HCT116 (cell line): ENCODE data around the gene CIRBP. TPM values are rescaled to one million over a fixed set of nuclear protein-coding genes. Genes with fewer than 3 reads are reported as not detected.
A peak's percentile ranks its signal among the peaks of the same experiment; 100 is the strongest.
"Not testable (repeated sequence)": the region's sequence is repeated elsewhere in the genome, so short reads cannot be mapped to it uniquely, and the experiment has no call there.

Source experiments
- ATAC-seq: fragments of 200-7000 bp; cut with Tn5 transposase; 2 replicates; pipeline ENCODE4 v1.9.1; 2020; ENCODE audit warnings: mild to moderate bottlenecking, moderate library complexity
- BruUV-seq: library from RNA; stranded (reverse); fragments of 400-500 nt; replicated peaks from 2 replicates; lab custom pipeline; 2021; lab: Mats Ljungman, UMichigan
- CTCF ChIA-PET: fragments of 300-600 bp; sonication (Branson Sonifier 250); formaldehyde crosslinking; loops from one replicate; lab custom pipeline; 2021; ENCODE audit warnings: antibody characterized with exemption; lab: Charles Lee
- POLR2A ChIA-PET: fragments of 300-600, 350-600 bp; sonication (Branson Sonifier 250); formaldehyde crosslinking; loops from one replicate; lab custom pipeline; 2021; ENCODE audit warnings: antibody characterized with exemption; lab: Charles Lee
- RAD21 ChIA-PET, 2 experiments: fragments of 300-600 bp; sonication (Branson Sonifier 250); formaldehyde crosslinking; loops; one replicate each; lab custom pipeline; 2023; ENCODE audit warnings: low total read pairs in 2 of 2; ENCODE audit not compliant: uncharacterized antibody in 2 of 2, unreplicated experiment in 2 of 2, low non-redundant PET in 1 of 2; lab: Charles Lee
- DNase-seq: peaks from one replicate; pipeline ENCODE4 v3.0.0-alpha.2; 2010; ENCODE audit warnings: low read depth, low spot score
- H2AFZ ChIP-seq: fragments of 200-600 bp; shearing (Covaris generic), sonication (generic); 2 replicates; pipeline ENCODE4 v1.6.1; 2017; ENCODE audit warnings: low read depth, mixed run types, mixed read lengths, antibody characterized with exemption, low read length; ENCODE audit not compliant: poor library complexity, severe bottlenecking
- H3K27ac ChIP-seq: 2 replicates; pipeline ENCODE4 v1.5.1; 2012; ENCODE audit warnings: low read depth, low read length
- H3K27me3 ChIP-seq: fragments of 200-600 bp; sonication (generic); 2 replicates; pipeline ENCODE4 v1.6.1; 2016; ENCODE audit warnings: mixed run types, low read length, mixed read lengths; ENCODE audit not compliant: insufficient read depth
- H3K36me3 ChIP-seq, 2 experiments: fragments of 200-500 bp in 1 of 2; fragments of 200-600 bp in 1 of 2; sonication (Bioruptor generic) in 1 of 2; sonication (generic) in 1 of 2; 2 replicates each; pipeline versions ENCODE4 v1.5.1 to v1.6.1; 2014 to 2016; ENCODE audit warnings: low read length in 2 of 2, inconsistent platforms in 1 of 2, mixed read lengths in 1 of 2, mixed run types in 1 of 2; ENCODE audit not compliant: insufficient read depth in 2 of 2, control insufficient read depth in 1 of 2
- H3K4me1 ChIP-seq, 2 experiments: fragments of 200-600 bp in 1 of 2; sonication (generic) in 1 of 2; 2 replicates each; pipeline versions ENCODE4 v1.5.1 to v1.6.1; 2012 to 2017; ENCODE audit warnings: low read length in 2 of 2, inconsistent platforms in 1 of 2, mild to moderate bottlenecking in 1 of 2, mixed read lengths in 1 of 2, mixed run types in 1 of 2, moderate library complexity in 1 of 2; ENCODE audit not compliant: insufficient read depth in 2 of 2, control insufficient read depth in 1 of 2
- H3K4me2 ChIP-seq: fragments of 200-600 bp; sonication (generic); 2 replicates; pipeline ENCODE4 v1.6.1; 2017; ENCODE audit warnings: mixed run types, low read length, mixed read lengths
- H3K4me3 ChIP-seq, 2 experiments: fragments of 200-600 bp in 1 of 2; sonication (generic) in 1 of 2; replicated peaks in 1 of 2; 2 replicates each; pipeline ENCODE4 v1.5.1; 2011 to 2016; ENCODE audit warnings: low read length in 2 of 2, control low read depth in 1 of 2, low read depth in 1 of 2, mild to moderate bottlenecking in 1 of 2, mixed read lengths in 1 of 2, mixed run types in 1 of 2
- H3K79me2 ChIP-seq: fragments of 200-600 bp; sonication (generic); 2 replicates; pipeline ENCODE4 v1.6.1; 2017; ENCODE audit warnings: mild to moderate bottlenecking, mixed run types, low read length, moderate library complexity, mixed read lengths; ENCODE audit not compliant: insufficient read depth
- H3K9ac ChIP-seq: fragments of 200-600 bp; sonication (generic); 2 replicates; pipeline ENCODE4 v1.6.1; 2016; ENCODE audit warnings: low read length, mixed read lengths
- H3K9me2 ChIP-seq: fragments of 200-600 bp; sonication (generic), shearing (Covaris generic); 2 replicates; pipeline ENCODE4 v1.6.1; 2017; ENCODE audit warnings: mixed run types, mild to moderate bottlenecking, moderate library complexity; ENCODE audit not compliant: insufficient read depth
- H3K9me3 ChIP-seq, 2 experiments: fragments of 200-500 bp in 1 of 2; fragments of 200-600 bp in 1 of 2; sonication (Bioruptor generic) in 1 of 2; sonication (generic) in 1 of 2; 2 replicates each; pipeline ENCODE4 v1.6.1; 2014 to 2017; ENCODE audit warnings: low read length in 2 of 2, mixed read lengths in 2 of 2, inconsistent platforms in 1 of 2, low read depth in 1 of 2, mild to moderate bottlenecking in 1 of 2, mixed run types in 1 of 2, moderate library complexity in 1 of 2; ENCODE audit not compliant: control insufficient read depth in 1 of 2, insufficient read depth in 1 of 2
- H4K20me1 ChIP-seq: fragments of 200-600 bp; sonication (generic), shearing (Covaris generic); 2 replicates; pipeline ENCODE4 v1.6.1; 2017; ENCODE audit warnings: mixed run types, mild to moderate bottlenecking, moderate library complexity; ENCODE audit not compliant: insufficient read depth
- ATF3 ChIP-seq: IDR thresholded peaks from 2 replicates; pipeline ENCODE4 v1.6.1; 2012
- CBX3 ChIP-seq: IDR thresholded peaks from 2 replicates; pipeline ENCODE4 v1.6.1; 2012; ENCODE audit warnings: low read depth
- CTCF ChIP-seq, 3 experiments: fragments of 200-600 bp in 1 of 3; sonication (generic) in 1 of 3; IDR thresholded peaks in 2 of 3; conservative IDR thresholded peaks in 1 of 3; 2 replicates each; pipeline ENCODE4 v1.5.1; 2012 to 2017; ENCODE audit warnings: low read depth in 2 of 3, low read length in 2 of 3, antibody characterized with exemption in 1 of 3, borderline replicate concordance in 1 of 3, control low read depth in 1 of 3, mild to moderate bottlenecking in 1 of 3, mixed read lengths in 1 of 3, mixed run types in 1 of 3, moderate library complexity in 1 of 3; ENCODE audit not compliant: insufficient read depth in 1 of 3
- EGR1 ChIP-seq: IDR thresholded peaks from 2 replicates; pipeline ENCODE4 v1.6.1; 2012; ENCODE audit warnings: low read depth
- EZH2 ChIP-seq: fragments of 200-600 bp; sonication (generic); IDR thresholded peaks from 2 replicates; pipeline ENCODE4 v1.6.1; 2017; ENCODE audit warnings: antibody characterized with exemption, mixed run types
- EZH2phosphoT487 ChIP-seq: fragments of 200-600 bp; IDR thresholded peaks from 2 replicates; pipeline ENCODE4 v1.6.1; 2018; ENCODE audit warnings: antibody characterized with exemption, borderline replicate concordance
- FOSL1 ChIP-seq: IDR thresholded peaks from 2 replicates; pipeline ENCODE4 v1.6.1; 2012; ENCODE audit warnings: low read depth
- JUND ChIP-seq: IDR thresholded peaks from 2 replicates; pipeline ENCODE4 v1.6.1; 2012
- POLR2AphosphoS5 ChIP-seq: IDR thresholded peaks from 2 replicates; pipeline ENCODE4 v1.6.1; 2011; ENCODE audit warnings: mild to moderate bottlenecking, low read depth, low read length, moderate library complexity
- SP1 ChIP-seq: IDR thresholded peaks from 2 replicates; pipeline ENCODE4 v1.6.1; 2012; ENCODE audit warnings: low read depth
- intact Hi-C: fragments of 100-400 bp; cut with micrococcal nuclease; formaldehyde crosslinking; loops from 2 replicates; pipeline ENCODE4 v1.10.0; 2022
- total RNA-seq: library from RNA; stranded (reverse); gene quantifications from one replicate; pipeline ENCODE4 v1.2.1, GENCODE V29; 2021; ENCODE audit not compliant: unreplicated experiment

Gene CIRBP
- total RNA-seq, 1 experiment from 2014 or later, result 276 TPM

- TF ChIP-seq CTCF (IDR thresholded peaks at IDR 0.05 in 2 of 3, conservative IDR thresholded peaks at IDR 0.05 in 1 of 3; ENCODE audit: borderline replicate concordance in 1 of 3, insufficient read depth in 1 of 3, low read depth in 2 of 3, low read length in 2 of 3) (no peak), JUND (no peak), ATF3 (no peak), EZH2 (no peak), EGR1 (no peak), SP1 (no peak), FOSL1 (no peak), EZH2phosphoT487 (no peak), CBX3 (no peak)
These were observed 23.5 kb upstream of the CIRBP start (continued) for GRCh38 chr19:1245494-1246264.

GRCh38 chr19:1246265-1247087, 22.7 kb upstream of the CIRBP start:
- H3K27ac ChIP-seq, result peak overlapping the region; percentile 100
- peak in 1 of 3 experiments; percentile 31; a peak in 1 of 6 replicates for TF ChIP-seq CTCF (IDR thresholded peaks at IDR 0.05 in 2 of 3, conservative IDR thresholded peaks at IDR 0.05 in 1 of 3; ENCODE audit: borderline replicate concordance in 1 of 3, insufficient read depth in 1 of 3, low read depth in 2 of 3, low read length in 2 of 3)
- TF ChIP-seq POLR2AphosphoS5, result peak; percentile 44; the same call in 1 of the 2 replicates
- CTCF ChIA-PET, result interaction anchor here (0.7 to 5.2 kb wide), 3 partner anchors 15 to 180 kb away, joined by 3 to 325 read pairs (median 4); partner anchors contain the start of genes ARHGAP45 and CIRBP

More at GRCh38 chr19:1246265-1247087, 22.7 kb upstream of the CIRBP start:
- H3K9me3 ChIP-seq, H2AFZ ChIP-seq, H3K9me2 ChIP-seq, BruUV-seq, H3K27me3 ChIP-seq, H3K4me3 ChIP-seq, DNase-seq, ATAC-seq: not testable (repeated sequence)
- Histone ChIP-seq H3K36me3 (peaks cover 5 to 25% of the 10 kb centered on the region in 2 experiments), H3K9ac (peak overlapping the region; percentile 99), H3K4me1 (peaks cover 47 to 63% of the 10 kb centered on the region in 2 experiments), H3K79me2 (peaks cover 57% of the 10 kb centered on the region), H3K4me2 (peak overlapping the region; percentile 98), H4K20me1 (peaks cover 13% of the 10 kb centered on the region; the same call in 1 of the 2 replicates)
- intact Hi-C loops, result loop anchor here (10.0 kb wide), 2 partner anchors 222 to 452 kb away; partner anchors contain the start of genes CNN2, PTBP1, RNU6-2 and TMEM259
- POLR2A ChIA-PET, result interaction anchor here (0.7 to 5.3 kb wide), 5 partner anchors 15 to 69 kb away, joined by 3 to 139 read pairs (median 6); partner anchors contain the start of gene CIRBP
- RAD21 ChIA-PET, result interaction anchor here (0.6 to 0.9 kb wide), 3 partner anchors 20 to 178 kb away, joined by 3 to 8 read pairs (median 5); no protein-coding TSS in a partner anchor
